PFSK-1 (cell line): ENCODE measurements around the gene SCUBE2.

Source experiments
- POLR2AphosphoS5 ChIP-seq: IDR thresholded peaks from 2 replicates; pipeline ENCODE4 v1.6.1; 2012; ENCODE audit warnings: low read depth, mild to moderate bottlenecking, control low read depth, low read length, moderate library complexity
- SIN3A ChIP-seq: IDR thresholded peaks from 2 replicates; pipeline ENCODE4 v1.6.1; 2012; ENCODE audit warnings: mild to moderate bottlenecking, low read length, moderate library complexity, borderline replicate concordance; ENCODE audit not compliant: insufficient read depth

- no peak for TF ChIP-seq POLR2AphosphoS5
- TF ChIP-seq SIN3A = no peak
Measured at GRCh38 chr11:9118277-9118676, 26.9 kb upstream of the SCUBE2 start.
